Neural cell (in vitro differentiated cells): Measurements from ENCODE around the gene CC2D2B. TPM values are rescaled to one million over a fixed set of nuclear protein-coding genes. Genes with fewer than 3 reads are reported as not detected.

Source experiments
- H2AFZ ChIP-seq: fragments of 200-600, 300-800 bp; sonication (generic), shearing (Covaris generic); 2 replicates; pipeline ENCODE4 v1.6.0; 2014; ENCODE audit warnings: low read depth, mild to moderate bottlenecking, antibody characterized with exemption, low read length, moderate library complexity
- H3F3A ChIP-seq: fragments of 200-600 bp; shearing (Covaris generic); 2 replicates; pipeline ENCODE4 v1.6.1; 2016; ENCODE audit warnings: mild to moderate bottlenecking, moderate library complexity, mixed read lengths, antibody characterized with exemption, low read length; ENCODE audit not compliant: insufficient read depth, poor library complexity, severe bottlenecking
- H3K27ac ChIP-seq: fragments of 200-600, 300-800 bp; sonication (generic), shearing (Covaris generic); 2 replicates; pipeline ENCODE4 v1.5.1; 2014; ENCODE audit warnings: mild to moderate bottlenecking, low read length, moderate library complexity
- H3K27me3 ChIP-seq: fragments of 300-800, 200-600 bp; sonication (generic), shearing (Covaris generic); 2 replicates; pipeline ENCODE4 v1.6.0; 2014; ENCODE audit warnings: mild to moderate bottlenecking, low read depth, low read length, moderate library complexity; ENCODE audit not compliant: insufficient read depth
- H3K36me3 ChIP-seq: fragments of 300-800, 200-600 bp; sonication (generic), shearing (Covaris generic); 2 replicates; pipeline ENCODE4 v1.5.1; 2014; ENCODE audit warnings: mild to moderate bottlenecking, antibody characterized with exemption, low read length, moderate library complexity; ENCODE audit not compliant: insufficient read depth
- H3K4me2 ChIP-seq: fragments of 300-800, 200-600 bp; sonication (generic), shearing (Covaris generic); 2 replicates; pipeline ENCODE4 v1.6.0; 2014; ENCODE audit warnings: mild to moderate bottlenecking, low read length
- H3K4me3 ChIP-seq: fragments of 300-800, 200-600 bp; sonication (generic), shearing (Covaris generic); 2 replicates; pipeline ENCODE4 v1.5.1; 2014; ENCODE audit warnings: mild to moderate bottlenecking, low read length, moderate library complexity
- H3K79me2 ChIP-seq: fragments of 200-600 bp; shearing (Covaris generic); replicated peaks from 2 replicates; pipeline ENCODE4 v1.6.0; 2014; ENCODE audit warnings: mild to moderate bottlenecking, low read length, moderate library complexity; ENCODE audit not compliant: insufficient read depth
- H3K9ac ChIP-seq: fragments of 300-800, 200-600 bp; sonication (generic), shearing (Covaris generic); 2 replicates; pipeline ENCODE4 v1.6.1; 2016; ENCODE audit warnings: mild to moderate bottlenecking, low read length, mixed read lengths
- H3K9me2 ChIP-seq: fragments of 200-600 bp; shearing (Covaris generic); 2 replicates; pipeline ENCODE4 v1.6.1; 2016; ENCODE audit warnings: mild to moderate bottlenecking, low read length, mixed read lengths; ENCODE audit not compliant: insufficient read depth
- H3K9me3 ChIP-seq: fragments of 200-600, 300-800 bp; sonication (generic), shearing (Covaris generic); 2 replicates; pipeline ENCODE4 v1.6.1; 2016; ENCODE audit warnings: mild to moderate bottlenecking, mixed run types, low read length, moderate library complexity, mixed read lengths
- H4K20me1 ChIP-seq: fragments of 200-600 bp; shearing (Covaris generic); 2 replicates; pipeline ENCODE4 v1.6.1; 2016; ENCODE audit warnings: mild to moderate bottlenecking, mixed run types; ENCODE audit not compliant: insufficient read depth
- CTCF ChIP-seq: fragments of 450-650 bp; IDR thresholded peaks from 2 replicates; pipeline ENCODE4 v1.5.1; 2014; ENCODE audit warnings: antibody characterized with exemption, mild to moderate bottlenecking, moderate library complexity; ENCODE audit not compliant: poor library complexity, severe bottlenecking
- EP300 ChIP-seq: fragments of 450-650 bp; conservative IDR thresholded peaks from 2 replicates; pipeline ENCODE4 v1.6.1; 2014; ENCODE audit warnings: antibody characterized with exemption, mild to moderate bottlenecking, moderate library complexity; ENCODE audit not compliant: poor library complexity, severe bottlenecking
- EZH2 ChIP-seq: fragments of 200-600, 300-800 bp; shearing (Covaris generic), sonication (generic); IDR thresholded peaks from 2 replicates; pipeline ENCODE4 v1.6.1; 2014; ENCODE audit warnings: antibody characterized with exemption, low read length, borderline replicate concordance, mild to moderate bottlenecking; ENCODE audit not compliant: insufficient read depth, poor library complexity, severe bottlenecking
- MXI1 ChIP-seq: fragments of 450-650 bp; conservative IDR thresholded peaks from 2 replicates; pipeline ENCODE4 v1.6.1; 2014; ENCODE audit warnings: antibody characterized with exemption, mild to moderate bottlenecking; ENCODE audit not compliant: poor library complexity, severe bottlenecking
- POLR2AphosphoS5 ChIP-seq: IDR thresholded peaks from 2 replicates; pipeline ENCODE4 v1.6.1; 2012
- RAD21 ChIP-seq: fragments of 450-650 bp; conservative IDR thresholded peaks from 2 replicates; pipeline ENCODE4 v1.6.1; 2014; ENCODE audit warnings: antibody characterized with exemption, mild to moderate bottlenecking, moderate library complexity
- REST ChIP-seq: IDR thresholded peaks from 2 replicates; pipeline ENCODE4 v1.6.1; 2012; ENCODE audit warnings: borderline replicate concordance
- SMC3 ChIP-seq: fragments of 450-650 bp; conservative IDR thresholded peaks from 2 replicates; pipeline ENCODE4 v1.6.1; 2014; ENCODE audit warnings: antibody characterized with exemption, mild to moderate bottlenecking, moderate library complexity; ENCODE audit not compliant: poor library complexity
- TAF1 ChIP-seq: IDR thresholded peaks from 2 replicates; pipeline ENCODE4 v1.6.1; 2012; ENCODE audit warnings: low read depth
- polyA plus RNA-seq: library from polyadenylated mRNA; depleted of rRNA; stranded (reverse); fragments of >200 nt; gene quantifications from 2 replicates; pipeline ENCODE4 v1.2.3, GENCODE V29; 2014

Gene CC2D2B
- polyA plus RNA-seq, 1 donor from 2014 or later = 0.61 TPM

GRCh38 chr10:96077156-96077555 is 169.4 kb downstream of the CC2D2B start:
- H3K9me3 ChIP-seq = no peaks in the 10 kb centered on the region
- no peaks in the 10 kb centered on the region for H4K20me1 ChIP-seq
- H2AFZ ChIP-seq = no peak overlapping the region
- H3K27ac ChIP-seq = no peak overlapping the region
- no peaks in the 10 kb centered on the region for H3K79me2 ChIP-seq
- TF ChIP-seq EZH2 (no peak), EP300 (no peak), CTCF (no peak), SMC3 (no peak), POLR2AphosphoS5 (no peak), MXI1 (no peak), RAD21 (no peak), REST (no peak), TAF1 (no peak)
- H3K9me2 ChIP-seq = no peaks in the 10 kb centered on the region
- H3K27me3 ChIP-seq = no peaks in the 10 kb centered on the region
- no peak overlapping the region for H3K4me3 ChIP-seq
- H3K4me2 ChIP-seq = no peak overlapping the region
- H3K36me3 ChIP-seq = no peaks in the 10 kb centered on the region
- H3K9ac ChIP-seq = no peak overlapping the region
- no peaks in the 10 kb centered on the region for H3F3A ChIP-seq

- Histone ChIP-seq H3K79me2 (no peaks in the 10 kb centered on the region), H3K36me3 (no peaks in the 10 kb centered on the region), H3K9me2 (no peaks in the 10 kb centered on the region), H3K4me3 (peak overlapping the region; percentile 27), H2AFZ (no peak overlapping the region), H3K27me3 (no peaks in the 10 kb centered on the region), H3K4me2 (no peak overlapping the region), H4K20me1 (no peaks in the 10 kb centered on the region), H3K27ac (peak overlapping the region; percentile 68), H3F3A (no peaks in the 10 kb centered on the region), H3K9me3 (no peaks in the 10 kb centered on the region), H3K9ac (no peak overlapping the region)
- TF ChIP-seq SMC3 (no peak), TAF1 (no peak), REST (no peak), EP300 (peak; percentile 92), POLR2AphosphoS5 (peak; percentile 85), CTCF (no peak), EZH2 (no peak), MXI1 (no peak), RAD21 (no peak)
Observed at GRCh38 chr10:96082153-96082552, 174.4 kb downstream of the CC2D2B start.
